Large intestine (tissue), 3 donors: ENCODE data around the gene TAT. TPM values are rescaled to one million over a fixed set of nuclear protein-coding genes. Genes with fewer than 3 reads are reported as not detected.
"Not testable (repeated sequence)": the region's sequence is repeated elsewhere in the genome, so short reads cannot be mapped to it uniquely, and the experiment has no call there.

ENCODE experiments used
- DNase-seq, 2 donors: peaks; one replicate each; pipeline versions ENCODE4 v3.0.0 to v3.0.0-alpha.2; 2013
- H3K27ac ChIP-seq: one replicate; pipeline ENCODE4 v1.5.1; 2013; ENCODE audit warnings: low read length
- H3K27me3 ChIP-seq: 2 replicates; pipeline ENCODE4 v1.6.1; 2013; ENCODE audit warnings: low read length; ENCODE audit not compliant: control insufficient read depth, insufficient read depth
- H3K36me3 ChIP-seq: 2 replicates; pipeline ENCODE4 v1.6.1; 2013; ENCODE audit warnings: low read length; ENCODE audit not compliant: control insufficient read depth, insufficient read depth
- H3K4me1 ChIP-seq: one replicate; pipeline ENCODE4 v1.6.1; 2013; ENCODE audit warnings: low read length; ENCODE audit not compliant: control insufficient read depth, insufficient read depth
- H3K4me3 ChIP-seq: one replicate; pipeline ENCODE4 v1.5.1; 2013; ENCODE audit warnings: low read length
- H3K9me3 ChIP-seq: one replicate; pipeline ENCODE4 v1.6.1; 2013; ENCODE audit warnings: mild to moderate bottlenecking, low read depth, low read length, moderate library complexity; ENCODE audit not compliant: control insufficient read depth
- WGBS: methylation state at CpG from one replicate; pipeline ENCODE4 v1.1.5; 2013; ENCODE audit warnings: low lambda C conversion rate; ENCODE audit not compliant: insufficient coverage; 5-methylcytosine and 5-hydroxymethylcytosine counted together
- polyA plus RNA-seq: library from polyadenylated mRNA; unstranded; fragments of 120-200 nt; gene quantifications from one replicate; pipeline ENCODE4 v1.2.1, GENCODE V29; 2013

TAT gene
- polyA plus RNA-seq, 1 donor = 0.22 TPM

DNA sequence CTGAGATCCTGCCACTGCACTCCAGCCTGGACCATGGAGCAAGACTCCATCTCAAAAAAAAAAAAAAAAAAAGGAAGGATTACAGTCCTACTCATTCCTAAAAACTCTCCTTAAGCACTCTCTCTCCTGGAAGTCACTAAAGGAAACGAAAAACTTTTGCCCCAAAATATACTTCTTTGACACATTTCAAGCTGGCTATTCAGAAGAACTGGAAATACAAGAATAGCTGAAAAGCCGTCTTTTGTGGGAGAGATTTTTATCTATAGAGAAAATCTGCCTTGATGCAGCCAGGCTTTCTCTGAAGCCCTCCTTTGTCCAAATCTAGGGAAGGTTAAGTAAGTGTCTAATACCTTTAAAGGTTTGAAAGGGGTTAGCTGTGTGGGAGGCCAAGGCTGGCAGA is 32.2 kb upstream of the TAT start:
- DNase-seq = no peak
- Histone ChIP-seq H3K4me1 (no peaks in the 10 kb centered on the region), H3K27ac (no peak overlapping the region), H3K4me3 (no peak overlapping the region), H3K9me3 (no peaks in the 10 kb centered on the region), H3K27me3 (no peaks in the 10 kb centered on the region), H3K36me3 (no peaks in the 10 kb centered on the region)
- no CpG with 5 or more reads among the region's 2 CpGs for WGBS

GRCh38 chr16:71600822-71601221 is 23.9 kb upstream of the TAT start:
- Histone ChIP-seq H3K27me3 (no peaks in the 10 kb centered on the region), H3K4me1 (no peaks in the 10 kb centered on the region), H3K9me3 (no peaks in the 10 kb centered on the region), H3K27ac (no peak overlapping the region), H3K4me3 (no peak overlapping the region), H3K36me3 (no peaks in the 10 kb centered on the region)
- no peak for DNase-seq
- WGBS = no CpG with 5 or more reads among the region's 8 CpGs

DNA sequence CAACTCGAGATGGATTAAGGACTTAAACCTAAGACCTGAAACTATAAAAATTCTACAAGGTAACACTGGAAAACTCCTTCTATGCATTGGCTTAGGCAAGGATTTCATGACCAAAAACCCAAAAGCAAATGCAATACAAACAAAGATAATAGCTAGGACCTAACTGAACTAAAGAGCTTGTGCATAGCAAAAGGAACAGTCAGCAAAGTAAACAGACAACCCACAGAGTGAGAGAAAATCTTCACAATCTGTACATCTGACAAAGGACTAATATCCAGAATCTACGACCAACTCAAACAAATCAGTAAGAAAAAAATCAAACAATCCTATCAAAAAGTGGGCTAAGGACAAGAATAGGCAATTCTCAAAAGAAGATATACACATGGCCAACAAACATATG is 21.5 kb upstream of the TAT start:
- H3K4me3 ChIP-seq, DNase-seq, H3K4me1 ChIP-seq, H3K27me3 ChIP-seq, H3K36me3 ChIP-seq, H3K9me3 ChIP-seq, H3K27ac ChIP-seq: not testable (repeated sequence)
- 40% methylated on average over 1 of the region's 2 CpGs for WGBS

DNA sequence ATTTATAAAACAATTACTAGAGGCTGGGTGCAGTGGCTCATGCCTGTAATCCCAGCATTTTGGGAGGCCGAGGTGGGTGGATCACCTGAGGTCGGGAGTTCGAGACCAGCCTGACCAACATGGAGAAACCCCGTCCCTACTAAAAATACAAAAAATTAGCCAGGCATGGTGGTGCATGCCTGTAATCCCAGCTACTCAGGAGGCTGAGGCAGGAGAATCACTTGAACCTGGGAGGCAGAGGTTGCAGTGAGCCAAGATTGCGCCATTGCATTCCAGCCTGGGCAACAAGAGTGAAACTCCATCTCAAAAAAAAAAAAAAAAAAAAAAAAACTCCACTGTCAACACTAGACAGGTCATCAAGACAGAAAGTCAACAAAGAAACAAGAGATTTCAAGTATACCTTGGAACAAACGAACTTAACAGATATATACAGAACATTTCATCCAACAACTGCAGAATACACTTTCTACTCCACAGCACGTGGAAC is 18.5 kb upstream of the TAT start:
- not testable (repeated sequence) for H3K27ac ChIP-seq, DNase-seq, H3K36me3 ChIP-seq, H3K27me3 ChIP-seq, H3K4me3 ChIP-seq, H3K9me3 ChIP-seq, H3K4me1 ChIP-seq
- WGBS = no CpG with 5 or more reads among the region's 7 CpGs

DNA sequence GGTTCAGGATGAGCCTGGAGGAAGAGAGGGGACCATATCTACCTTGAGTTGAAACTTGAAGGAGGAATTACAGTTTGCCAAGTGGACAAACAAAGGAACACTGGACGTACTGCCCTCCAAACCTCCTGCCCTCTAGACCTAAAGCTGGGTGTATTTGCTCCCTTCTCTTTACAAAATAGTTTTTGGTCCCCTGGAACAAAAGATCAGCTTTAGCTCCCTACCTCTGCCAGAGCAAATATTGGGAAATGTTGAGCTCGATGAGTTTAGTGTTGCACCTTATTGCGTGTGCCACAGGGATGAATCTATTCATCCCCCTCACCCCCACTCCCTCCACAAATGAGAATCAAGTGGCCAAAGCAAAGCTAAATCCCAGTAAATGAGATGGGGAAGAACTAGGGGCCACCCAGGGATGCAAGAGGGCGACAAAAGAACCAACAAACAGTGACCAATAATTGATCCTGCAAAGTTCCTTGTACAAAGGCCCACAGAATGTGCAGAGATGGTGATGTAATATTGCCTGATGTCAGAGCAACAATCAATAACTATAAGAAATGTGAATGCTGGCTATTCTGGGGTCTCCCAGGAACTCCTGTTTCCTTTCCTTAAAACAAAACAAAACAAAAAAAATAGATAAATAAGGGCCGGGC is 17.2 kb upstream of the TAT start:
- WGBS = 83% methylated on average over 1 of the region's 5 CpGs
- Histone ChIP-seq H3K36me3 (no peaks in the 10 kb centered on the region), H3K27me3 (peaks cover 3% of the 10 kb centered on the region), H3K27ac (no peak overlapping the region), H3K4me1 (no peaks in the 10 kb centered on the region), H3K9me3 (no peaks in the 10 kb centered on the region), H3K4me3 (no peak overlapping the region)
- DNase-seq = no peak

DNA sequence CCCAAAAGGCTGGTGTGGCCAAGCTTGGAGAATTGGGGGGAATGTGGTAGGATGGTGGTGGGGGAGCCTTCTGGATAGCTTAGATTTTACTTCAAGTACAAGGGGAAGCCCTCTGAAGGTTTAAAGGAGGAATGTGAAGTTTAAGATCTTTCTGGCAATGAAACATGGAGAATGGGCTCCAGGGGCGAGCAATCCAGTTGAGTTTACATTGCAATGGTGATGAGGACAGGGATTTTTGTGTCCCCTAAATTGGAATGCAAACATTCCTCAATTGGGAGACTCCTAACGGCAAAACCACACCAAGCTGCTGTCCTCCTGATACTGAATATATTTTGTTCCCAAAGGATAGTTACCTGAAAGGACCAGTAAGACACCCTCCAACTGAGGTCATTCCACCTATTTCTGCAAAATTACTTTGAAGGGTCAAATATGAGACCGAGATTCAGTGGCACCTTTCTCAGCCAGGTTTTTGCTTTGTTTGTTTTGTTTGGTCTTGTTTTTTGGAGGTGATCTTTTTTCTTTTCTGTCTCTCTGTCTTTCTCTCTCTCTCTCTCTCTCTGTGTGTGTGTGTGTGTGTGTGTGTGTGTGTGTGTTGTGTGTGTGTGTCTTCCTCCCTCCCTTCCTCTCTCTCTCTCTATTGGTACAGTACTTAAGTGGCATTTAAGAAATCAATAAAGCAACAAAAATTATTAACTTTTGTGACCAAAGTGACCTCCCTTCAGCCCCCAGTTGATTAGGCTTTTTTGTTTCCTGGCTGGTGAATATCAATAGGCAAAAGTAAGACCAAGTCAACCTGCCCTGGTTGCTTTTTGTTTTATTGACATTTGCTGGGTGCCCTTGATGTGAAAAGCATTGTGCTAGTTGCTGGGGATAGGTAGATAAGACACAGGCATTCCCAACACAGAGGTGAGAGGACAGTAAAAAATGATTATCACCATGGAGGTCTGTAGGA is 16.4 kb upstream of the TAT start:
- no peaks in the 10 kb centered on the region for H3K9me3 ChIP-seq
- DNase-seq = no peak
- H3K4me3 ChIP-seq = no peak overlapping the region
- WGBS = no CpG with 5 or more reads among the region's 3 CpGs
- no peaks in the 10 kb centered on the region for H3K4me1 ChIP-seq
- H3K27me3 ChIP-seq = peaks cover 3% of the 10 kb centered on the region
- H3K36me3 ChIP-seq = no peaks in the 10 kb centered on the region
- no peak overlapping the region for H3K27ac ChIP-seq

DNA sequence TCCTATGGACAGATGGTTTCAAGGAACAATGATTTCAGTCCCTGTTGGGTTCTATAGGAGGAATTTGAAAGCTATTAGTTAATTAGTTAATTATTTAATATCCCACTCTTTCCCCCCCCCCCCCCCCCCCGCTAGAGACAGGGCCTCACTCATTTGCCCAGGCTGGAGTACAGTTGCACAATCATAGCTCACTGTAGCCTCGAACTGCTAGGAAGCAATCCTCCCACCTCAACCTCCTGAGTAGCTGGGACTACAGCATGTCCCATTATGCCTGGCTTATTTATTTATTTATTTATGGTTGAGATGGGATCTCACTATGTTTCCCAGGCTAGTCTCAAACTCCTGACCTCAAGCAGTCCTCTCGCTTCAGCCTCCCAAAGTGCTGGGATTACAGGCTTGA is 15.0 kb upstream of the TAT start:
- no peaks in the 10 kb centered on the region for H3K4me1 ChIP-seq
- H3K27ac ChIP-seq = no peak overlapping the region
- no CpG with 5 or more reads among the region's 3 CpGs for WGBS
- H3K4me3 ChIP-seq = no peak overlapping the region
- H3K27me3 ChIP-seq = peaks cover 3% of the 10 kb centered on the region
- H3K36me3 ChIP-seq = no peaks in the 10 kb centered on the region
- DNase-seq = no peak
- no peaks in the 10 kb centered on the region for H3K9me3 ChIP-seq

- Histone ChIP-seq H3K36me3 (no peaks in the 10 kb centered on the region), H3K9me3 (no peaks in the 10 kb centered on the region), H3K27me3 (peaks cover 3% of the 10 kb centered on the region), H3K27ac (no peak overlapping the region), H3K4me3 (no peak overlapping the region), H3K4me1 (no peaks in the 10 kb centered on the region)
- DNase-seq = no peak
- WGBS = 80% methylated on average over 2 of the region's 4 CpGs
These were observed 13.7 kb upstream of the TAT start for GRCh38 chr16:71590584-71590983.

- not testable (repeated sequence) for H3K36me3 ChIP-seq, DNase-seq, H3K27me3 ChIP-seq, H3K9me3 ChIP-seq, H3K4me1 ChIP-seq, H3K4me3 ChIP-seq, H3K27ac ChIP-seq
- WGBS = no CpG with 5 or more reads among the region's 2 CpGs
These were observed 13.2 kb upstream of the TAT start for GRCh38 chr16:71590071-71590470.

- not testable (repeated sequence) for H3K27me3 ChIP-seq, DNase-seq, H3K4me3 ChIP-seq, H3K9me3 ChIP-seq, H3K36me3 ChIP-seq, H3K4me1 ChIP-seq, H3K27ac ChIP-seq
- no CpG with 5 or more reads among the region's 30 CpGs for WGBS
These were observed 12.4 kb upstream of the TAT start for GRCh38 chr16:71589334-71589733.
